Kidney epithelial cell (primary cell): ENCODE results near the gene CCSER2. TPM values are rescaled to one million over a fixed set of nuclear protein-coding genes. Genes with fewer than 3 reads are reported as not detected.

ENCODE experiments used
- DNase-seq: peaks from one replicate; pipeline ENCODE4 v3.0.0-alpha.2; 2010; ENCODE audit warnings: low read depth
- H3K27me3 ChIP-seq: 2 replicates; pipeline ENCODE4 v1.6.0; 2011; ENCODE audit warnings: low read length; ENCODE audit not compliant: control insufficient read depth, insufficient read depth
- H3K36me3 ChIP-seq: 2 replicates; pipeline ENCODE4 v1.5.1; 2011; ENCODE audit warnings: low read length; ENCODE audit not compliant: control insufficient read depth, insufficient read depth
- H3K4me3 ChIP-seq: 2 replicates; pipeline ENCODE4 v1.5.1; 2011; ENCODE audit warnings: low read depth, mild to moderate bottlenecking, control low read depth, low read length
- CTCF ChIP-seq: IDR thresholded peaks from 2 replicates; pipeline ENCODE4 v1.5.1; 2011; ENCODE audit warnings: mild to moderate bottlenecking, moderate library complexity, low read length, control low read depth, inconsistent platforms; ENCODE audit not compliant: insufficient read depth, poor library complexity, severe bottlenecking
- total RNA-seq: library from RNA; depleted of rRNA; stranded (reverse); fragments of >200 nt; gene quantifications from 2 replicates; pipeline ENCODE4 v1.2.3, GENCODE V29; 2015

Gene CCSER2
- total RNA-seq, 1 donor from 2014 or later: 28.0 TPM

GRCh38 chr10:84296091-84296981 is 32.1 kb upstream of the CCSER2 start:
- no peak for DNase-seq
- peaks cover 2% of the 10 kb centered on the region for H3K27me3 ChIP-seq
- no peak for TF ChIP-seq CTCF
- H3K4me3 ChIP-seq: no peak overlapping the region
- H3K36me3 ChIP-seq: no peaks in the 10 kb centered on the region

GRCh38 chr10:84298057-84298456 is 30.3 kb upstream of the CCSER2 start:
- no peak overlapping the region for H3K4me3 ChIP-seq
- no peak for DNase-seq
- H3K27me3 ChIP-seq: peaks cover 2% of the 10 kb centered on the region
- TF ChIP-seq CTCF: no peak
- no peaks in the 10 kb centered on the region for H3K36me3 ChIP-seq

GRCh38 chr10:84302223-84302622 is 26.2 kb upstream of the CCSER2 start:
- Histone ChIP-seq H3K4me3 (no peak overlapping the region), H3K36me3 (no peaks in the 10 kb centered on the region), H3K27me3 (peaks cover 2% of the 10 kb centered on the region)
- DNase-seq: no peak
- TF ChIP-seq CTCF: no peak

DNA sequence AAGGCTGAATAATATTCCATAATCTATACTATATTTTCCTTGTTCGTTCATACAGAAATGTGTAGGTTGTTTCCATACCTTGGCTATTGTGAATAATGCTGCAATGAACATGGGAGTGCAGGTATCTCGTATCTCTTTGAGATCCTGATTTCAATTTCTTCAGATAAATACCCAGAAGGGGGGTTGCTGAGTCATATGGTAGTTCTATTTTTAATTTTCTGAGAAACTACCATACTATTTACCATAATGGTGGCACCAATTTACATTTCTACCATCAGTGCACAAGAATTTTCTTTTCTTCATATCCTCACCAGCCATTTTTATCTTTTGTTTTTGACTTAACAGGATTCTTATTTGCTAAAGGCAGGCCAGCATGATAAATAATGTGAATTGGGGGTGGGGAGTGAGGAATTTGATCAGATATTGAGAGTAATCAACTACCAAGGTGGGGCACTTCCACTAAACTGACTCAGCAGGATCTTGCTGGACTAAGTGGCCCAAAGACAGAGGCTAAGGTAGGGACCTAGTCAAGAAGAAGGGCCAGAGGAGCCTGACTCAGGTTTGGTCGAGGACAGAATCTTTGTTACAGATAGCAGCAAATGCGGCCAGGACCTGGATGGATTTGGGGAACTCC is 21.5 kb upstream of the CCSER2 start:
- H3K36me3 ChIP-seq: no peaks in the 10 kb centered on the region
- no peak for DNase-seq
- TF ChIP-seq CTCF: no peak

DNA sequence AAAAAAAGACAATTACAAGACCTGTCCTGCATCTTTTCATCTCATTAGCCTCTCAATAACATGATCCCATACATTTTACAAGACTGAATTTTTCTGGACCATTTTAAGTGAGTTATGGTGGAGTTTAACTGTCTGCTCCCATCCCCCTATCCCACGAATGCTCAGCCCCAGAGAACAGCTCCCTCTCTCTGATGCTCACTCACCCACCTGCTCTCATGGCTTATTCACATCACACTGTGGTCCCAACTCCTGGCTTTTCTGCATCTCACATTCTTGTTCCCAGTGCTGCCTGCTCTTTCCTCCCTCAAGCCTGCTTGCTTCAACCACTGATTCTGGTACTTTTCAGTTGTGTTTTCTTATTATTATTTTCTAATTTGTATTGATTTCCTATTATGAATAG is 20.4 kb upstream of the CCSER2 start:
- no peak for DNase-seq
- Histone ChIP-seq H3K4me3 (no peak overlapping the region), H3K36me3 (no peaks in the 10 kb centered on the region), H3K27me3 (no peaks in the 10 kb centered on the region)
- TF ChIP-seq CTCF: no peak

More for the DNA sequence above, 21.5 kb upstream of the CCSER2 start:
- Histone ChIP-seq H3K4me3 (no peak overlapping the region), H3K27me3 (no peaks in the 10 kb centered on the region)
